NCI-H774 (cell line): Measurements from ENCODE around the gene OTOP1.
"Not testable (repeated sequence)": the region's sequence is repeated elsewhere in the genome, so short reads cannot be mapped to it uniquely, and the experiment has no call there.

ENCODE experiments used
- DNase-seq: peaks from one replicate; lab custom pipeline; 2025; lab: John Stamatoyannopoulos, UW

OTOP1 gene, protein sequence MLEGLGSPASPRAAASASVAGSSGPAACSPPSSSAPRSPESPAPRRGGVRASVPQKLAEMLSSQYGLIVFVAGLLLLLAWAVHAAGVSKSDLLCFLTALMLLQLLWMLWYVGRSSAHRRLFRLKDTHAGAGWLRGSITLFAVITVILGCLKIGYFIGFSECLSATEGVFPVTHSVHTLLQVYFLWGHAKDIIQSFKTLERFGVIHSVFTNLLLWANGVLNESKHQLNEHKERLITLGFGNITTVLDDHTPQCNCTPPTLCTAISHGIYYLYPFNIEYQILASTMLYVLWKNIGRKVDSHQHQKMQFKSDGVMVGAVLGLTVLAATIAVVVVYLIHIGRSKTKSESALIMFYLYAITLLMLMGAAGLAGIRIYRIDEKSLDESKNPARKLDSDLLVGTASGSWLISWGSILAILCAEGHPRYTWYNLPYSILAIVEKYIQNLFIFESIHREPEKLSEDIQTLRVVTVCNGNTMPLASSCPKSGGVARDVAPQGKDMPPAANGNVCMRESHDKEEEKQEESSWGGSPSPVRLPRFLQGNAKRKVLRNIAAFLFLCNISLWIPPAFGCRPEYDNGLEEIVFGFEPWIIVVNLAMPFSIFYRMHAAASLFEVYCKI

DNA sequence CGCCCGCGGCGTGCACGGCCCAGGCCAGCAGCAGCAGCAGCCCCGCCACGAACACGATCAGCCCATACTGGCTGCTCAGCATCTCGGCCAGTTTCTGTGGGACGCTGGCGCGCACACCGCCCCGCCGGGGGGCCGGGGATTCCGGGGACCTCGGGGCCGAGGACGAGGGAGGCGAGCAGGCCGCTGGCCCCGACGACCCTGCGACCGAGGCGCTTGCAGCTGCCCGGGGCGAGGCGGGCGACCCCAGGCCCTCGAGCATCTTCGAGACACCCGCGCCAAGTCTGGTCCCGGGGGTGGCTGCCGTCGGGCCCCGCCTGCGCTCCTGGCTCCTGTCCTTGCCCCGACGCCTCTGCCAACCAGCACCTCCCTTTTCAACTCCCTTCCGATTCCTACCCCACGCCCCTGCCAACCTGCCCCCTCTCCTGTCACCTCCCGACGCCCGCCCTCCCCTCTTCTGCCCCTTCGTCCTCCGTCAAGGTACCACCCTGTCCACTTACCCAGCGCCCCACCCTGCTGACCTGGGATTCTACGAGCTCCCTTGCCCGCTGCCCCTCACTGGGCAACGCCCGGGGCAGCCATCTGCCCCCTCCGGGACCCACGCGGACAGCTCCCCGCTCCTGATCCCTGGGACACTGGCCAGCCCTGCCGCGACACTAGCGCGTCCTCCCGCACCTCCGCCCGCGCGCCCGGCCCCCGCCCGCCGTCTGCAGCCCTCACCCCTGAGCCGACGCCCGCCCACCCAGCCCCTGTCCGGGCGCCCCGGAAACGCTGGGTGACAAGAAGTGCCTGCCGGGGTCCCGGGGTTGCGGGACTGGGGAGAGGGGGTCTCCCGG is at the start of gene OTOP1:
Gene OTOP1 (minus strand): TSS at position 324 of the 833 bp plus-strand sequence. CDS start 65 bp downstream, at position 259.
- DNase-seq: no peak

DNA sequence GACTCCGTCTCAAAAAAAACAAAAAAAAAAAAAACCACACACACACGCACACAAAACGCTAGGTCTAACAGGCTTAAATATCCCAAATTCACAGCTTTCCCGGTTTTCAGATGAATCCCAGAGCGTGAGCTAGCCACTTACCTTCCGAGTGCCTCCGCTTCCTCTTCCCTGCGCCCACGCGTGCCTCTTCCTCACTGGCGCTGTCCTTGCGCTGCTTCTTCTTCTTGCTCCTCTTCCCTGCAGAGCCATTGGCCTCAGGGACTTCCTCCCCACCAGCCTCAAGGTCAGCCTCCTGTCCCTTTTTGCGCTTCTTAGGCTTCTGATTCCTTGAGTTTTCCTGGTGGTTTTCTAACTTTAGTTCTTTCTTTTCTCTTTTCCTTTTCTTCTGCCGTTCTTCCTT is 47.5 kb upstream of the OTOP1 start:
- DNase-seq: no peak

DNA sequence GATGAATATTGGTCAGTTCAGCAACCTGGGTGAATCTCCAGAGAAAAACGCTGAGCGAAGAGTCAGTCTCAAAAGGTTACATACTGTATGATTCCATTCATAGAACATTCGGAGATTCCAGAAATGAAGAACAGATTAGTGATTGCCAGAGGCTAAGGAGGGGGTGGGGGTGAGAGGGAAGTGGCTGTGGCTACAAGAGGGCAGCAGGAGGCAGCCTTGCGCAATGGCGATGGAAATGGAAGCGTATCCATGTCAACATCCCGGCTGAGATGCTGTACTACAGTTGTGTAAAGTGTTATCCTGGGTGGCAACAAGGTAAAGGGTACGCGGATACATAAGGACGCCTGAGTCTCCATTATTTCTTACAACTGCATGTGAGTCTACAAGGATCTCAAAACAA is 45.2 kb upstream of the OTOP1 start:
- no peak for DNase-seq

DNA sequence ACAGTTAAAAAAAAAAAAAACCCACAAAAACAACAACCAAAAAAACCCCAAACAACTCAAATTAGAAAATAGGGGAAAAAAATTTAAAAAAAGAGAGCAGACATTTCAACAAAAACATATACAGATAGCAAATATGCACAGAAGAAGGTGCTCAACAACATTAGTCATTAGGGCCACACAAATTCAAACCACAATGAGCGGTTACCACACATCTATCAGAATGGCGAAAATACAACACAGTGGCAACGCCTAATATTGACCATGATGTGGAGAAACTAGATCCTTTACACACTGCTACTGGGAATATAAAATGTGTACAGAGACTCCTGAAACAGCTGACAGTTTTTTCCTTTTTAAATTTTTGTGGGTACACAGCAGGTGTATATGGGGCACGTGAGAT is 43.8 kb upstream of the OTOP1 start:
- DNase-seq: no peak

DNA sequence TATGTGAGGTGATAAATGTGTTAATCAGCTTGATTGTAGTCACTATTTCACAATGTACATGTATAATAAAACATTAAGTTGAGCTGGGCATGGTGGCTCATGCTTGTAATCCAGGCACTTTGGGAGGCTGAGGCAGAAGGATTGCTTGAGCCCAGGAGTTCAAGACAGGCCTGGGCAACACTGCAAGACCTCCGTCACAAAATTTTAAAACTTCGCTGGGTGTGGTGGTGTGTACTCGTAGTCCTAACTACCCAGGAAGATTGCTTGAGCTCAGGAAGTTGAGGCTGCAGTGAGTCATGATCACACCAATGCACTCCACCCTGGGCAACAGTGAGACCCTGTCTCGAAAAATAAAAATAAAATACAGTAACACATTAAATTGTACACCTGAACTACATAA is 43.1 kb upstream of the OTOP1 start:
- DNase-seq: no peak

DNA sequence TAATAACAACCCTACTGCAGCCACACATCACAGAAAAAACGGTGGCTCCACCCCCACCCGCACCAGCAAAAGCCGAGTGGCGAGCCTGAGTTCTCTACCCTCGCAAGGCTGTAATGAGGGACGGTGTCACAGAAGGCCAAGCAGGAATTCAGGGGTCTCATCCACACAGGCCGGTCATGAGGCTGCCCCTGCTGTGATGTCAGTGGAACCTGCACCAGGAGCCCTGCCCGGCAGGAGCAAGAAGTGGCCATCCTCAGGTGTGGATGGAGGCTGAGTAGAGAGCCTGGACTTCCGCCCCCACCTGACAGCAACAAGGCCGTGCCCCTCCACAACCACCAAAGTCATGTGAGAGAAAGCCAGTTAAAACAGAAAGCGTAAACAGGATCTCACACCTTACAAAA is 42.6 kb upstream of the OTOP1 start:
- DNase-seq: no peak

DNA sequence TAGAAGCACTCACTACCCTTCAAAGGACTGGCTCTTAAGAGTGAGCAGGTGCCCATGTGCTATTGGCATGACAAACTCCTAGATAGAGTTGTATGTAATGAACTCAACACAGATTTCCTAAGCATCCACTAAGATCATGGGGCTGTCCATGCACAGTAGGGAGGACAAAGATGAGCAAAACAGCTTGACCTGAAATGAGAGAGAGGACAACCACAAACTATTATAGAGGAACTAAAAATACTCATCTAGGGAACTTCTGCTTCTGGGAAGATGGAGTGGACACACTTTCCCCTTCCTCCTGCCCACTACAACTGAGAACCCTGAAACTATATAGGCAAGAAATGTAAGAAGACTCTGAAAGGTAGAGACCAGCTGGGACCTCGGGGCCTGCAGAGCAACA is 42.0 kb upstream of the OTOP1 start:
- DNase-seq: no peak

DNA sequence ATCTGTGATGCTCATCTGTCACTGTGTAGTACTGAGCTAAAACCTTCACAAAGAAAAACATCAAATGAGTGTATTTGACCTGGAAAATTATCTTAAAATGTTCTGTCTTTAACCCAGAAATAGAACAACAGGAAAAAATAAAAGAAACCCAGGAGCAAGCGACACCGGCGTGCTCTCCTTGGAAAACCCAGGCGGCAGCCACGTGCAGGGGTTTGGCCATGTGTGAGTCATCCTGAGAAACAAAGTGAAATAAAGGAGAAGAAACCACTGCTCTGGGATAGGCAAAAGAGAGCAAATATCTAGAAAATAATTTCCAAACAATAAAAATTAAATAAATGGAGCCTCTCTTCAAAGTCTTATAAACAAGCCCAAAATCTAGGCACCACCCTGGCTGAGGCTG is 41.3 kb upstream of the OTOP1 start:
- no peak for DNase-seq

DNA sequence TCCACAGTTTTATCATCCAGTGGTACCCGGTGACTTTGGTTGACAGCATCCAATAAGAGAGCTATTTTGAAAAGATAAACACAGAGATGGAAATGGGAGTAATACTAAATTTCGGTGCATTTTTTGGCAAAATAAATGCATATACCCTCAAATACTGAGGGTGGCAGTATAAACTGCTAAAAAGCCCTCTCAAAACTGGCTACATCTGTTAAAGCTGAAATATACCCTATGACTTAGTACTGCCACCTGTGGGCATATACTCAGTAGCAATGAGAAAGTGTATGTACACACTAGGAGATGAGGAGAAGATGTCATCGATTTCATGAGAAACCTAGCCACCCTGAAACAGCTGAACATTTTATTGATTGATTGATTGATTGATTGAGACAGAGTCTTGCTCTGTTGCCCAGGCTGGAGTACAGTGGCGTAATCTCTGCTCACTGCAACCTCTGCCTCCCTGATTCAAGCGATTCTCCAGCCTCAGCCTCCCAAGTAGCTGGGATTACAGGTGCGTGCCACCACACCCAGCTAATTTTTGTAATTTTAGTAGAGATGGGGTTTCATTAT is 33.5 kb upstream of the OTOP1 start:
- DNase-seq: no peak

DNA sequence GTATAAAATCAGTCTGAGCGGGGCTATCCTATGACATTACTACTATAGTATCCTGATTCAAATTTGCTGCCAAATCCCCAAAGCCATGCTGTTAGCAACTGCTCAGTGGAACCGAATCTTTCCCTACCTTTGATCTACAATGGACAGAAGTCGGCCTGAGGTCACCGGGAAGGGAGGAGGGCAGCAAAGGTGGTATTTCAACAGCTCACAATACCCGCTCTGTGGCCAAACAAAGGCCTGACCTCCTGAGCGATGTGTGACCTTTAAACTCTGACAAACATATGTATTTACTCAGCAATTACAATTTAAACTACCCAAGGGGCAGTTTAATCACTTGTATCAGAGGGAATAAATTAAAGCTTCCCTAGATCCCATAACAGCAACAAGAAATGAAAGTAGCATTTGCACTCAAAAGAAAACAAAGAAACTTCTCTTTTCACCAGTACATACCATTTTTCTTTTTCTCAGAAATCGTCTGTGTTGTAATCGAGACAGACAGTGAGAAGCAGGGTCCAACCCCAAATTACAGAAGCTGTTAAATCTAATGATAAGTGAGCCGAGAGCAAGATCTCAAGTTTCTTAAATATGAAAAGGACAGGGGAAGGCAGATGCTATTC is 32.9 kb upstream of the OTOP1 start:
- DNase-seq: no peak

DNA sequence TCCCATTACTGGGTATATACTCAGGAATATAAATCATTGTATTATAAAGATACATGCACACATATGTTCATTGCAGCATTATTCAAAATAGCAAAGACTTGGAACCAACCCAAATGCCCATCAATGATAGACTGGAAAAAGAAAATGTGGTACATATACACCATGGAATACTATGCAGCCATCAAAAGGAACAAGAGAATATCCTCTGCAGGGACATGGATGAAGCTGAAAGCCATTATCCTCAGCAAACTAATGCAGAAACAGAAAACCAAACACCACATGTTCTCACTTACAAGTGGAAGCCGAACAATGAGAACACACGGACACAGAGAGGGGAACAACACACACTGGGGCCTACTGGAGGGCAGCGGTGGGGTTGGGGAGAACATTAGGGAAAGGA is 31.0 kb upstream of the OTOP1 start:
- not testable (repeated sequence) for DNase-seq

DNA sequence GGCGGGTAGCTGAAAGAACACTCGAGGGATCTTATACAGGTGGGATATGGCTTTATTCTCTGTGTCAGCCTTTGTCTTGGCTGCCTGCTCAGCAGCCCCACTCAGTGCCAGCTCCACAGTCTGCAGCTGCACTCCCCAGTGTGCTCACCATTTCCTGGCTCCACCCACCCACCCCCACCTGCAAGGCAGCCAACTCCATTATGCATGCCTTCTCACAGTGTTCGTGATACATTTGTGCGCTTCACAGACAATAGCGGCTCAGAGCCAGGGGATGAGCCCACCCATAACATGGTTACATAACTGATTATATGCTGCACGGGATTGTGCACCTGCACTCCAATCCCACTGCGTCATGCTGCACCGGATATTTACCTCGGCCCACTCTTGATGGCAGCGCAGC is 30.1 kb upstream of the OTOP1 start:
- DNase-seq: no peak

DNA sequence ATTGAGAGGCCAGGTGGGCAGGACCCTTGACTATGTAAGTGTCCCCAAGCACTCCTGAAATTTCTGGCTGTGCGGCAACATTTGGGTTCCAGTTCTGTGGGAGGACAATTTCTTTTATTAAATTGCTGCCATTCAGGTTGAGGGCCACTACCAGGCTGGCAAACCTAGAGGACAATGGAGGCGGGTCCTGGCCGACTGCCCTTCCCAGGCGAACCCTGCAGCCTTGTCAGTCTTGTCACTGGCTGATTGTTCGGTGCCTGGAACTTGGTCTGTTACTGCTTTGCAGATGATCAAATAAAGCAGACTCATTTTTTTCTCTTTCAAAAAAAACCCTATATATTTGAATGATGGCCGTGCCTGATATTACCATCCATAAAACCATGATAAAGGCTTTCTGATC is 27.9 kb upstream of the OTOP1 start:
- no peak for DNase-seq

DNA sequence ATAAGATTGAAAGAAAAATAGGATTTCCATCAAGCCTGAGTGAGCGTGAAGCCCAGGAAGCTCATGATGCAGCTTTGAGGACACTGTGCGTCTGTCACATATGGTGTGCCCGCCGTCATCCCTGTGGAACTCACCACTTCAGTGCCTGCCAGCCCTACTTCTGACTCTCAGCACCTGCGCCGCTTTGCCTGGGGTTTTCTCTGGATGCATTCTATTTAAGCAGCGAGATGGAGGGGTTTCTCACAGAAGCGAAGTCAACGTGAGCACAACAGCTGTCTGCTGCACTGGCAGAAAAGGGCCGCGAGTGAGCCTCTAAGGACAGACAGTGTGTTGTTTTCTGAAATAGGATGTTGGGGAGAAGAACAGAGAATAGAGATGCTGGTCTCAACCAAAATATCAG is 27.5 kb upstream of the OTOP1 start:
- DNase-seq: no peak

DNA sequence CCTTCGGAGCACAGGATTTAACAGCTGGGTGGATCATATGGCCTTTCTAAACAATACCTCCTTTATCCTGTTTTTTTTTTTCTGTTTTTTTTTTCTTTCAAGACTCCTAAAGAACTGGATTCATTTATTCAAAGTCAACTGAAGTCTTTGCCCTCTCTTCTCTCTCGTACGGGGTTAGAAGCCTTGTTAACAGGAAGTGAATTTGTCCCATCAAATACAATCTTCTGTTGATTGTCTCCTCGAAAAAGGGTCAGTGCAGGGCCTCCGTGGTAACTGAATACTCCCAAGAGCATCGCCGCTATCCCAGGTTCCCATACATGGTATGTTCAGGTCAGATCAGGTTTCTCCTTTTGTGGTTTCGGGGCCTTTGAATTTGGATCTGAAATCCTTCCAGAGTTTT is 23.1 kb upstream of the OTOP1 start:
- DNase-seq: no peak

DNA sequence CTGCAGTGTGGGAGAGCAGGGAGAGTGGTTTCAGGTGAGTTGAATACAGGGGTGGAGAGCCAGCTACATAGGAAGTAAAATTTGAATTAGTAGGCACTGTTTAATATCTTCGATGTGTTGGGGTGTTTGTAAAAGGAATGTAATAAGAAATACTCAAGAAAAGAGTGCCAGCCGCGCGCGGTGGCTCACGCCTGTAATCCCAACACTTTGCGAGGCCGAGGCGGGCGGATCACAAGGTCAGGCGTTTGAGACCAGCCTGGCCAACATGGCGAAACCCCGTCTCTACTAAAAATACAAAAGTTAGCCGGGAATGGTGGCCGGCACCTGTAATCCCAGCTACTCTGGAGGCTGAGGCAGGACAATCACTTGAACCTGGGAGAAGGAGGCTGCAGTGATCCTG is 22.6 kb upstream of the OTOP1 start:
- DNase-seq: not testable (repeated sequence)

DNA sequence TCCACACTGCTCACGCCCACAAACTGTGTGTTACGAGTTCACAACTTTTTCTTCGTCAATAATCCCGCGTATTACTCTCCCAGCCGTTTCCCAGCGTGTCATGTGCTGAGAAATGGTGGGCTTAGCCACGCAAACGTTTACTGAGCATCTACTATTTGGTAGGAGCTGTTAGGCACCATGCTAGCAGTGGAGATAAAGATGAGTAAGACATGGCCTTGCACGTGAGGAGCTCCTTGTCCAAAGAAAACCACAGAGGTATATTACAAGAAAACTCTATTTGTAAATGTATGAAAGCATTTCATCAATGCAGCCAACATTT is 22.1 kb upstream of the OTOP1 start:
- no peak for DNase-seq

DNA sequence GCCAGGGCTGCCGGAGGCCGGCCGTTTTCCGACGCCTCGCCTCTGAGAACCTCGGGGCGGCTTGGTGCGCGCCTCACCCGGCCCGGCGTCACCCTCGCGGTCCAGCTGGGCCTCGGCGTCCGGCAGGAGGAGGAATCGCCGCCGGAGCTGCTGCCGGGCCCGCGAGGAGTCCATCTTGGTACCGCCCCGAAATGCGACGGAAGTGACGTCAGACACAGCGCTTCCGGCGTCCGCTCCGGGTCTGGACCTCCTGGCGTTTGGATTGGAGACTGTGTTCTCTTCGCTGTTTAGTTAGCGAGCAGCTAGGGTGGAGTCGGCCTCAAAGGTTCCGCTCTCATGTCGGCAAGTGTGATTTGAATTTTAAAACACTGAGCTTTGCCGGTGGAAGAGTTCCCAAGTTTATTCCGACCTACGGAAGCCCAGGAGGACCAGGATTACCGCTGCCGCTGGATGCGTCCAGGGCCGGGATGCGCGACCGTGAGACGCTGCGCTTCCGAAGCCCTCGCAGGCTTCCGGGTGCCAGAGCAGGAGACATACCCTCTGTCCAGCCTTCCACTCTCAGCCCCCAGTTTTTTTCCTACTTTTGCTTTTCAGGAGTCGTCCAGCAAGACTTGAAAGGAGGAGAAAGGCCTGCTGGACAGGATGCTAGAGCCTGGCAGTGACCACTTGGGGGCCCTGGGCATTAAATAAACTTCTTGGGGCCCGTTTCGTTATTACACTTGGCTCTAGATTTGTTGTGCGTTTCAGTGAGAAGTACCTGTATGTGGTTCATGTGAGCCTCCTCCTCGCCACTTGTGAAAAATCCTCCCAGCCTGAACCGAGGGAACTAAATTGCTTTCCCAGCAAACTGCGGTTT is 21.5 kb upstream of the OTOP1 start, which contains the start of gene TMEM128:
Gene TMEM128 (minus strand): TSS at position 195 of the 856 bp plus-strand sequence. CDS start 21 bp downstream, at position 174.
- DNase-seq: peak; percentile 89

DNA sequence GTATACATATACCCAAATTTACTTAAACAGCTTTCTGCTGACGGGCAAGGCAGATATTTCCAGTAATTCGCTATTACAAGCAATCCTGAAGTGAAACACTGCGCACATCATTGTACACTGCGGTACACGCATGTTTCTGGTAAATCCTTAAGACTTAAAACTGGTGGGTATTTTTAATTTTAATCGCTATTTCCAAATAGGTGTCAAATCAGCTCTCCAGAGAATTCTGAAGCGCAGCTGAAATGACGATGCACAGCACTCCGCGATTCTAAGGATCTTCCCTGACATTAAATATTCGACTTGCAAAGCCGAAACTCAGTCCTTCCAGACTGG is 20.9 kb upstream of the OTOP1 start:
- no peak for DNase-seq

DNA sequence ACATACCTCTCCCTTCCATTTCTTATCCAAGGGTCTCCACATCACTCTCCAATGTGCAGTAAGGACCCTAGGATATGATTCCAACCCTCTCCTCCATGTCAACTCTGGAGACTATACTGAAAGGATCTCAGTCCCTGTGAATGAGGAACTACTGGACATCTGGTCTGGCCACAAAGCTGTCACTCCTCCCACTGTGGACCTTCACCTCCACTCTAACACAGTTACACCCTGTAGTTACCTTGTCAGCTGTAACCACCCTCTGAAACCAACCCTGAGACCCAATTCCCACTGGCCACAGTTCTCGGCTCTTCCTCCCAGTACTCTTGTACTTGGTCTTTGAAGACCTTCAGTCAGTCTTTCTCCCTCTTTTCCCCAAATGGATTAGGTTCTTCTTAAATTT is 18.4 kb upstream of the OTOP1 start:
- no peak for DNase-seq

DNA sequence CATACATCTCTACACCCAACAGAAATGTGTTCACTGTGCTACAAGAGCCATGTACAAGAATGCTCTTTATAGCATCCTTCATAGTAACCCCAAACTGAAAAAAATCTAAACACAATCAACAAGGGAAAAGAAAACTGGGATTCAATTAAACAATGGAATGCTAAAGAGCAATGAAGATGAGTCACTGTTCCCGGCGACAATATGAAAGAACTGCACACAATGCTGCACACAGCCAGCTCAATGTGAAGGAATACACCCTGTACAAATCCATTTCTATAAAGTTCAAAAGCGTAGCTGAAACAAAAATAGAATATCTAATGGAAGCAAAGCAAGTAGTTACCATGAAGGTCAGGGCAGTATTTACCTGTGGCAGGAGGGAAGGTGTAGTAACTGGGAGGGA is 12.8 kb upstream of the OTOP1 start:
- not testable (repeated sequence) for DNase-seq
